Stimulated activated memory B cell treated with anti-CD40 and anti-IgM and Interleukin-4, amounts not matched to agents 10 μg/mL and 1 μg/mL and 100 μg/mL, for 72 hours (primary cell): ENCODE results near the gene SLC5A11.
A peak's percentile ranks its signal among the peaks of the same experiment; 100 is the strongest.

Source experiments
- ATAC-seq: fragments of 150-1000 bp; cut with Tn5 transposase; 2 replicates; pipeline ENCODE4 v1.10.0; 2021
- H3K27ac Mint-ChIP-seq: one replicate; pipeline ENCODE4 v1.8.0; 2022; ENCODE audit warnings: mild to moderate bottlenecking, mixed read lengths
- H3K27me3 Mint-ChIP-seq: one replicate; pipeline ENCODE4 v1.8.0; 2022; ENCODE audit warnings: mixed read lengths
- H3K36me3 Mint-ChIP-seq: one replicate; pipeline ENCODE4 v1.8.0; 2022; ENCODE audit warnings: mixed read lengths
- H3K4me1 Mint-ChIP-seq: one replicate; pipeline ENCODE4 v1.8.0; 2022; ENCODE audit warnings: mixed read lengths
- H3K4me3 Mint-ChIP-seq: one replicate; pipeline ENCODE4 v1.8.0; 2022; ENCODE audit warnings: mild to moderate bottlenecking, moderate library complexity, mixed read lengths
- H3K9me3 Mint-ChIP-seq: one replicate; pipeline ENCODE4 v1.8.0; 2022; ENCODE audit warnings: mixed read lengths

SLC5A11 gene

GRCh38 chr16:24943471-24943870 is 97.7 kb downstream of the SLC5A11 start:
- no peak for ATAC-seq
- Mint-ChIP-seq H3K4me1 (no peaks in the 10 kb centered on the region), H3K4me3 (no peak overlapping the region), H3K36me3 (peaks cover 79% of the 10 kb centered on the region), H3K27me3 (no peaks in the 10 kb centered on the region), H3K9me3 (no peaks in the 10 kb centered on the region), H3K27ac (no peak overlapping the region)

GRCh38 chr16:24944206-24944605 is 98.4 kb downstream of the SLC5A11 start:
- H3K36me3 Mint-ChIP-seq: peaks cover 82% of the 10 kb centered on the region
- H3K4me3 Mint-ChIP-seq: no peak overlapping the region
- no peak for ATAC-seq
- no peaks in the 10 kb centered on the region for H3K9me3 Mint-ChIP-seq
- H3K27me3 Mint-ChIP-seq: no peaks in the 10 kb centered on the region
- H3K4me1 Mint-ChIP-seq: no peaks in the 10 kb centered on the region
- H3K27ac Mint-ChIP-seq: no peak overlapping the region

- H3K4me1 Mint-ChIP-seq: no peaks in the 10 kb centered on the region
- no peak overlapping the region for H3K4me3 Mint-ChIP-seq
- peaks cover 77% of the 10 kb centered on the region for H3K36me3 Mint-ChIP-seq
- H3K27ac Mint-ChIP-seq: peak overlapping the region; percentile 54
- H3K9me3 Mint-ChIP-seq: no peaks in the 10 kb centered on the region
- ATAC-seq: no peak
- no peaks in the 10 kb centered on the region for H3K27me3 Mint-ChIP-seq
These were observed 100.4 kb downstream of the SLC5A11 start for GRCh38 chr16:24946155-24946554.

- no peaks in the 10 kb centered on the region for H3K9me3 Mint-ChIP-seq
- no peaks in the 10 kb centered on the region for H3K4me1 Mint-ChIP-seq
- H3K4me3 Mint-ChIP-seq: no peak overlapping the region
- no peak for ATAC-seq
- H3K36me3 Mint-ChIP-seq: peaks cover 78% of the 10 kb centered on the region
- H3K27me3 Mint-ChIP-seq: no peaks in the 10 kb centered on the region
- peak overlapping the region; percentile 26 for H3K27ac Mint-ChIP-seq
These were observed 104.5 kb downstream of the SLC5A11 start for GRCh38 chr16:24950275-24950674.

GRCh38 chr16:24953306-24953705 is 107.5 kb downstream of the SLC5A11 start:
- Mint-ChIP-seq H3K27ac (peak overlapping the region; percentile 49), H3K4me1 (peaks cover 8% of the 10 kb centered on the region), H3K4me3 (no peak overlapping the region), H3K9me3 (no peaks in the 10 kb centered on the region), H3K27me3 (no peaks in the 10 kb centered on the region), H3K36me3 (peaks cover 80% of the 10 kb centered on the region)
- no peak for ATAC-seq

GRCh38 chr16:24953721-24954120 is 108.0 kb downstream of the SLC5A11 start:
- peaks cover 80% of the 10 kb centered on the region for H3K36me3 Mint-ChIP-seq
- no peaks in the 10 kb centered on the region for H3K9me3 Mint-ChIP-seq
- H3K27me3 Mint-ChIP-seq: no peaks in the 10 kb centered on the region
- peaks cover 8% of the 10 kb centered on the region for H3K4me1 Mint-ChIP-seq
- no peak for ATAC-seq
- H3K4me3 Mint-ChIP-seq: no peak overlapping the region
- H3K27ac Mint-ChIP-seq: peak overlapping the region; percentile 49

- H3K4me3 Mint-ChIP-seq: no peak overlapping the region
- H3K9me3 Mint-ChIP-seq: no peaks in the 10 kb centered on the region
- no peak for ATAC-seq
- peaks cover 8% of the 10 kb centered on the region for H3K4me1 Mint-ChIP-seq
- peaks cover 83% of the 10 kb centered on the region for H3K36me3 Mint-ChIP-seq
- H3K27me3 Mint-ChIP-seq: no peaks in the 10 kb centered on the region
- H3K27ac Mint-ChIP-seq: peak overlapping the region; percentile 49
These were observed 108.4 kb downstream of the SLC5A11 start for GRCh38 chr16:24954137-24954536.

GRCh38 chr16:24955975-24956731 is 110.4 kb downstream of the SLC5A11 start:
- Mint-ChIP-seq H3K9me3 (no peaks in the 10 kb centered on the region), H3K4me3 (no peak overlapping the region), H3K27ac (peak overlapping the region; percentile 53), H3K36me3 (peaks cover 78% of the 10 kb centered on the region), H3K4me1 (peaks cover 8% of the 10 kb centered on the region), H3K27me3 (no peaks in the 10 kb centered on the region)
- peak; percentile 51 for ATAC-seq

GRCh38 chr16:24957887-24958286 is 112.1 kb downstream of the SLC5A11 start:
- H3K4me3 Mint-ChIP-seq: no peak overlapping the region
- peaks cover 3% of the 10 kb centered on the region for H3K9me3 Mint-ChIP-seq
- peaks cover 8% of the 10 kb centered on the region for H3K4me1 Mint-ChIP-seq
- H3K27ac Mint-ChIP-seq: peak overlapping the region; percentile 53
- no peak for ATAC-seq
- peaks cover 84% of the 10 kb centered on the region for H3K36me3 Mint-ChIP-seq
- no peaks in the 10 kb centered on the region for H3K27me3 Mint-ChIP-seq
